DND-41 (cell line): ENCODE data around the gene NIT1.
A peak's percentile ranks its signal among the peaks of the same experiment; 100 is the strongest.

ENCODE experiments used
- ATAC-seq: fragments of 200-7000 bp; cut with Tn5 transposase; 3 replicates; pipeline ENCODE4 v1.9.1; 2021; ENCODE audit warnings: low read depth; ENCODE audit not compliant: insufficient read depth
- DNase-seq: peaks from one replicate; pipeline ENCODE4 v3.0.0-alpha.2; 2020
- H2AFZ ChIP-seq: 2 replicates; pipeline ENCODE4 v1.6.0; 2012; ENCODE audit warnings: low read depth, low read length
- H3K27ac ChIP-seq: 2 replicates; pipeline ENCODE4 v1.5.1; 2012; ENCODE audit warnings: low read length, inconsistent platforms
- H3K27me3 ChIP-seq: fragments of 200-600 bp; sonication (generic); 2 replicates; pipeline ENCODE4 v1.6.0; 2012; ENCODE audit warnings: low read length, mild to moderate bottlenecking, inconsistent platforms; ENCODE audit not compliant: insufficient read depth, poor library complexity
- H3K36me3 ChIP-seq: 2 replicates; pipeline ENCODE4 v1.5.1; 2012; ENCODE audit warnings: low read length, inconsistent platforms; ENCODE audit not compliant: insufficient read depth
- H3K4me1 ChIP-seq: 2 replicates; pipeline ENCODE4 v1.5.1; 2012; ENCODE audit warnings: mild to moderate bottlenecking, low read length; ENCODE audit not compliant: insufficient read depth
- H3K4me2 ChIP-seq: 2 replicates; pipeline ENCODE4 v1.6.0; 2012; ENCODE audit warnings: mild to moderate bottlenecking, moderate library complexity, low read length, inconsistent platforms; ENCODE audit not compliant: insufficient read depth
- H3K4me3 ChIP-seq, 2 experiments: fragments of 200-600 bp in 1 of 2; shearing (Covaris generic) in 1 of 2; 2 replicates each; pipeline ENCODE4 v1.5.1; 2012 to 2016; ENCODE audit warnings: inconsistent platforms in 2 of 2, low read length in 2 of 2, mild to moderate bottlenecking in 2 of 2, low read depth in 1 of 2, moderate library complexity in 1 of 2
- H3K79me2 ChIP-seq: 2 replicates; pipeline ENCODE4 v1.6.0; 2012; ENCODE audit warnings: low read length, inconsistent platforms; ENCODE audit not compliant: insufficient read depth
- H3K9ac ChIP-seq: 2 replicates; pipeline ENCODE4 v1.6.0; 2012; ENCODE audit warnings: low read depth, mild to moderate bottlenecking, inconsistent platforms, low read length, moderate library complexity
- H3K9me3 ChIP-seq: 2 replicates; pipeline ENCODE4 v1.5.1; 2012; ENCODE audit warnings: low read length, moderate library complexity, mild to moderate bottlenecking, inconsistent platforms; ENCODE audit not compliant: insufficient read depth, severe bottlenecking
- H4K20me1 ChIP-seq: 2 replicates; pipeline ENCODE4 v1.6.0; 2012; ENCODE audit warnings: low read length; ENCODE audit not compliant: insufficient read depth
- CTCF ChIP-seq: IDR thresholded peaks from 2 replicates; pipeline ENCODE4 v1.5.1; 2012; ENCODE audit warnings: borderline replicate concordance, low read length, moderate library complexity, mild to moderate bottlenecking; ENCODE audit not compliant: poor library complexity, severe bottlenecking; ENCODE audit errors: extremely low read depth
- EZH2 ChIP-seq: IDR thresholded peaks from 3 replicates; pipeline ENCODE4 v1.6.1; 2012; ENCODE audit warnings: borderline replicate concordance, low read depth, mild to moderate bottlenecking, moderate library complexity, low read length, inconsistent platforms; ENCODE audit not compliant: severe bottlenecking

NIT1 gene

GRCh38 chr1:161119092-161119903, 1.4 kb downstream of the NIT1 start:
- peak; percentile 52 for TF ChIP-seq CTCF
- no peak for TF ChIP-seq EZH2
- H3K9me3 ChIP-seq: no peaks in the 10 kb centered on the region
- peaks cover 30% of the 10 kb centered on the region for H4K20me1 ChIP-seq
- ATAC-seq (peak; percentile 50), DNase-seq (peak; percentile 30)
- peaks cover 63% of the 10 kb centered on the region for H3K36me3 ChIP-seq
- peak overlapping the region; percentile 76; the same call in 1 of the 2 replicates for H3K9ac ChIP-seq
- H3K79me2 ChIP-seq: peaks cover 60% of the 10 kb centered on the region
- peak overlapping the region in 1 of 2 experiments; percentile 87; a peak in 2 of 4 replicates for H3K4me3 ChIP-seq
- peaks cover 52% of the 10 kb centered on the region for H3K4me1 ChIP-seq
- no peak overlapping the region for H2AFZ ChIP-seq
- H3K27ac ChIP-seq: peak overlapping the region; percentile 83; the same call in 1 of the 2 replicates
- no peaks in the 10 kb centered on the region for H3K27me3 ChIP-seq
- peak overlapping the region; percentile 75 for H3K4me2 ChIP-seq

- Histone ChIP-seq H3K79me2 (peaks cover 58% of the 10 kb centered on the region), H3K9me3 (no peaks in the 10 kb centered on the region), H3K36me3 (peaks cover 62% of the 10 kb centered on the region), H3K27ac (no peak overlapping the region), H3K27me3 (no peaks in the 10 kb centered on the region), H3K4me2 (no peak overlapping the region), H4K20me1 (peaks cover 18% of the 10 kb centered on the region), H3K4me3 (no peak overlapping the region), H3K9ac (no peak overlapping the region), H3K4me1 (peaks cover 34% of the 10 kb centered on the region), H2AFZ (no peak overlapping the region)
- no peak for ATAC-seq
- DNase-seq: no peak
- no peak for TF ChIP-seq CTCF
- no peak for TF ChIP-seq EZH2
Observed at GRCh38 chr1:161121042-161121650, 3.2 kb downstream of the NIT1 start.

- Histone ChIP-seq H3K4me3 (no peak overlapping the region), H3K27ac (no peak overlapping the region), H3K36me3 (peaks cover 66% of the 10 kb centered on the region), H3K79me2 (peaks cover 55% of the 10 kb centered on the region), H3K9me3 (no peaks in the 10 kb centered on the region), H3K4me2 (no peak overlapping the region), H3K9ac (no peak overlapping the region), H3K4me1 (peaks cover 27% of the 10 kb centered on the region), H4K20me1 (peaks cover 12% of the 10 kb centered on the region), H2AFZ (no peak overlapping the region), H3K27me3 (no peaks in the 10 kb centered on the region)
- no peak for DNase-seq
- TF ChIP-seq CTCF: no peak
- no peak for TF ChIP-seq EZH2
- no peak for ATAC-seq
Observed at GRCh38 chr1:161121834-161122233, 3.9 kb downstream of the NIT1 start.
